Fibroblast of the aortic adventitia (primary cell): ENCODE measurements around the gene RTL5. TPM values are rescaled to one million over a fixed set of nuclear protein-coding genes. Genes with fewer than 3 reads are reported as not detected.

Experiments used
- DNase-seq: peaks from one replicate; pipeline ENCODE4 v3.0.0-alpha.2; 2010; ENCODE audit warnings: low read depth
- H3K4me3 ChIP-seq: 2 replicates; pipeline ENCODE4 v1.5.1; 2011; ENCODE audit warnings: low read depth, mild to moderate bottlenecking, control low read depth, low read length, moderate library complexity
- CTCF ChIP-seq: IDR thresholded peaks from 2 replicates; pipeline ENCODE4 v1.5.1; 2011; ENCODE audit warnings: mild to moderate bottlenecking, low read length, control low read depth, inconsistent platforms; ENCODE audit not compliant: insufficient read depth
- total RNA-seq: library from RNA; depleted of rRNA; stranded (reverse); fragments of >200 nt; gene quantifications from 2 replicates; pipeline ENCODE4 v1.2.3, GENCODE V29; 2012; ENCODE audit warnings: low replicate concordance

Gene RTL5
- total RNA-seq, 1 donor = 2.3 TPM

GRCh38 chrX:72130156-72130761 lies 1.5 kb downstream of the RTL5 start:
- no peak overlapping the region for H3K4me3 ChIP-seq
- no peak for TF ChIP-seq CTCF
- no peak for DNase-seq

- DNase-seq = no peak
- no peak for TF ChIP-seq CTCF
- no peak overlapping the region for H3K4me3 ChIP-seq
Measured at GRCh38 chrX:72129661-72130060, 2.1 kb downstream of the RTL5 start.

- DNase-seq = no peak
- H3K4me3 ChIP-seq = no peak overlapping the region
- peak; percentile 46 for TF ChIP-seq CTCF
Measured at GRCh38 chrX:72128881-72129280, 2.8 kb downstream of the RTL5 start.

- DNase-seq = no peak
- no peak for TF ChIP-seq CTCF
Measured at GRCh38 chrX:72128183-72128834, 3.4 kb downstream of the RTL5 start.

GRCh38 chrX:72127332-72127731 lies 4.4 kb downstream of the RTL5 start:
- no peak for DNase-seq
- TF ChIP-seq CTCF = no peak
- no peak overlapping the region for H3K4me3 ChIP-seq

More at GRCh38 chrX:72128183-72128834, 3.4 kb downstream of the RTL5 start:
- no peak overlapping the region for H3K4me3 ChIP-seq

- peak; percentile 95 for DNase-seq
- H3K4me3 ChIP-seq = no peak overlapping the region
- peak; percentile 95 for TF ChIP-seq CTCF
Measured at GRCh38 chrX:72126539-72127140, 5.1 kb downstream of the RTL5 start.
